Measurements from ENCODE around the gene CFAP46. TPM values are rescaled to one million over a fixed set of nuclear protein-coding genes. Genes with fewer than 3 reads are reported as not detected.

CFAP46 gene
- total and polyA plus RNA-seq, 2 of the 8 experiments (the other 6 are each of a cell fraction or from before 2014, with no cell fraction given) = 2.6 to 4.8 TPM

- Histone ChIP-seq H4K91ac (replicated peaks; ENCODE audit: insufficient read length, low read length) (no peak overlapping the region), H3K9ac (replicated peaks in 1 of 4; ENCODE audit: extremely low read depth in 1 of 4, low read depth in 3 of 4, low read length in 3 of 4) (no peak overlapping the region), H3K4me2 (ENCODE audit: insufficient read depth in 1 of 2, low read depth in 2 of 2, low read length in 2 of 2) (peak overlapping the region in 1 of 2 experiments; percentile 88; a peak in 1 of 4 replicates), H4K20me1 (replicated peaks in 1 of 2; ENCODE audit: control insufficient read depth in 1 of 2, insufficient read depth in 2 of 2, low read length in 2 of 2) (no peaks in the 10 kb centered on the region), H2BK5ac (ENCODE audit: low read depth, low read length) (no peak overlapping the region), H3K56ac (replicated peaks; ENCODE audit: insufficient read length, low read depth, low read length) (no peak overlapping the region), H3K18ac (ENCODE audit: extremely low read depth, low read length) (no peak overlapping the region), H3K27ac (ENCODE audit: low read depth, low read length) (no peak overlapping the region), H2BK12ac (ENCODE audit: low read depth, low read length) (peak overlapping the region; percentile 99; the same call in 1 of the 2 replicates), H2BK20ac (ENCODE audit: low read length) (0 out of 2 replicates have a peak overlapping the region, but pooled peaks have one; percentile 5), H2BK120ac (replicated peaks; ENCODE audit: low read depth, low read length) (no peak overlapping the region), H3K27me3 (replicated peaks in 1 of 4; ENCODE audit: control insufficient read depth in 3 of 4, extremely low read depth in 1 of 4, insufficient read depth in 3 of 4, low read length in 3 of 4) (no peaks in the 10 kb centered on the region; a peak in 1 of 7 replicates), H2AK5ac (ENCODE audit: low read depth, low read length) (no peak overlapping the region; the same call in 1 of the 2 replicates), H3K36me3 (ENCODE audit: control insufficient read depth in 2 of 4, insufficient read depth in 4 of 4, low read length in 3 of 4) (no peaks in the 10 kb centered on the region), H3K4me1 (replicated peaks in 1 of 4; ENCODE audit: control insufficient read depth in 3 of 4, insufficient read depth in 4 of 4, low read length in 3 of 4) (peaks cover 3 to 8% (median 5%) of the 10 kb centered on the region in 4 experiments; a peak in 6 of 7 replicates), H4K8ac (ENCODE audit: extremely low read depth, insufficient read depth, low read length) (0 out of 2 replicates have a peak overlapping the region, but pooled peaks have one; percentile 90), H2BK15ac (ENCODE audit: low read length) (no peak overlapping the region), H3K4me3 (ENCODE audit: extremely low read depth in 1 of 4, insufficient read depth in 2 of 4, low read depth in 3 of 4, low read length in 4 of 4) (no peak overlapping the region), H3K4ac (replicated peaks; ENCODE audit: insufficient read length, low read depth, low read length) (no peak overlapping the region), H3K23me2 (ENCODE audit: low read depth, low read length) (peaks cover 10% of the 10 kb centered on the region), H3K79me2 (ENCODE audit: control insufficient read depth in 1 of 2, insufficient read depth in 2 of 2, low read length in 2 of 2) (no peaks in the 10 kb centered on the region; a peak in 1 of 4 replicates), H3K23ac (ENCODE audit: insufficient read length) (no peak overlapping the region), H3K79me1 (ENCODE audit: low read depth, low read length) (peaks cover 2% of the 10 kb centered on the region; the same call in 1 of the 2 replicates), H4K5ac (ENCODE audit: insufficient read length, low read depth, low read length) (no peak overlapping the region), H3K9me3 (ENCODE audit: insufficient read depth in 2 of 2, low read depth in 1 of 2, low read length in 1 of 2) (no peaks in the 10 kb centered on the region), H3K14ac (ENCODE audit: insufficient read length) (no peak overlapping the region), H2AFZ (ENCODE audit: low read length) (no peak overlapping the region)
- 95% methylated on average over 2 of the region's 8 CpGs; no CpG with 5 or more reads in 1 of the 2 experiments for WGBS, 2 experiments (ENCODE audit: extremely low coverage in 1 of 2, insufficient coverage in 1 of 2, insufficient read length in 1 of 2, insufficient replicate concordance in 2 of 2, low coverage in 1 of 2, low lambda C conversion rate in 2 of 2, missing lambda C conversion rate in 1 of 2)
- CTCF ChIA-PET (ENCODE audit: partially characterized antibody) = interaction anchor here (0.7 kb wide), 1 partner anchor 258 kb away, joined by 3 read pairs; no protein-coding TSS in a partner anchor
- TF ChIP-seq BCL11A (IDR thresholded peaks at IDR 0.05; ENCODE audit: low read depth in 2 of 2, low read length in 2 of 2) (no peak), SIX5 (IDR thresholded peaks at IDR 0.05; ENCODE audit: low read depth, low read length) (no peak), SUZ12 (IDR thresholded peaks at IDR 0.05; ENCODE audit: low read length) (no peak), ZNF274 (IDR thresholded peaks at IDR 0.05; ENCODE audit: borderline replicate concordance, extremely low read depth, low read length) (no peak), HDAC6 (IDR thresholded peaks at IDR 0.05; ENCODE audit: low read depth, low read length) (no peak), HDAC2 (IDR thresholded peaks at IDR 0.05; ENCODE audit: borderline replicate concordance in 1 of 2, low read depth in 2 of 2, low read length in 2 of 2) (no peak)
- POLR2A ChIA-PET (ENCODE audit: partially characterized antibody) = interaction anchor here (1.2 kb wide), 1 partner anchor 11 kb away, joined by 3 read pairs; no protein-coding TSS in a partner anchor
- no peak for DNase-seq (ENCODE audit: low read depth in 1 of 2, low spot score in 2 of 2)
- FAIRE-seq = no peak
These were observed 19.0 kb upstream of the CFAP46 start for GRCh38 chr10:132961420-132961786.
